HG03196 (cell line): Measurements from ENCODE around the gene TRIM24.
"Not testable (repeated sequence)": the region's sequence is repeated elsewhere in the genome, so short reads cannot be mapped to it uniquely, and the experiment has no call there.

Source experiments
- ATAC-seq: cut with Tn5 transposase; IDR thresholded peaks from one replicate; pipeline ENCODE4 v1.9.1; 2021; ENCODE audit not compliant: unreplicated experiment

TRIM24 gene

DNA sequence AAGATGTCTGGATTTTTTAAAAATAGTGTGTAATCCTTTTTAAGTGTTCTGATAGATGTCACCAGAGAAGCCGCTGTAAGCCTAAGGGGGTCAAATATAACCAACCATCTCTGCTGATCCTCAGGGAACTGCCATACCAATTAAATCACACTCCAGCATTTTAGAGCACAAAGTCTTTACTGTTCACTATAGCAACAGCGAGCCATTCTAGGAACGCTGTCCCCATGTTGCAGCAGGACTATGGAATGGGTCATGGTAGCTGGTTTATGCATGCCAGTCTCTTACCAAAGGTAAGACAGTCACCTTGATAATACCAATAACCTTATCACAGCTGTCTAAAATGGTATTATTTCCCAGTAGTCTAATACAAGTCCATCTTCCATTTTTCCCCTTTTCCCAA lies 33.5 kb downstream of the TRIM24 start:
- ATAC-seq, result no peak

DNA sequence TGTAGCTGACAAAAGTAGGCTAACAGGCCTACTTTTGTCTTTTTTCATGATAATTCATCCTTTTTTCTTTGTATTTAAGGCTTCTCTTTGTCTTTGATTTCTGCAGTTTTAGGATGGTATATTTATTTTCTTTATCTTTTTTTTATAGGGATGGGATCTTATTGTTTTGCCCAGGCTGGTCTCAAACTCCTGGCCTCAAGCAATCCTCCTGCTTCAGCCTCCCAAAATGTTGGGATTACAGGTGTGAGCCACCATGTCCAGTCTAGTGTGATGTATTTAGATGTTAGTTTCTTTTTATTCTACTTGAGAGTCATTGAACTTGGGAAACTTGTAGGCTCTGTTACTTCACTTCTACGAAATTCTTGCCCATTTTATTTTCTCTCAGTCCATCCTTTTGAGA lies 35.4 kb downstream of the TRIM24 start:
- no peak for ATAC-seq

DNA sequence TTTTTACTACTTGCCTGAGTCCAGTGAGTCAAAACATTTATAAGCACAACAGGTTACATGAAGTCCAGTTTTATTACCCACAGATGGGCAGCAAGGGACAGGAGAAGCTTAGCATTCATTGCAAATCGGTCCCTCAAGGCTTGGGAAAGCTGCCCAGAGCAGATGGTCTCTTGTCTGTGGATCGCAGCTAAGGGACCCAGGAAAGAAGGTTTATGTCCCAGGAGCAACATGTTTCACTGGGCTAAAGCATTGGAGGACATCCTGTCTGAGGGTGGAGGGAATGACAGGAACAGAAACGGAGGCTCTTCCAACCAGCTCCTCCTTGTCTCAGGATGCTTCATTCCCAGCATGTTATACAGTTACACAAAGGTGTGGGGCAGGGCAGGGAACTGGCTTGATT lies 39.3 kb downstream of the TRIM24 start:
- ATAC-seq, result no peak

DNA sequence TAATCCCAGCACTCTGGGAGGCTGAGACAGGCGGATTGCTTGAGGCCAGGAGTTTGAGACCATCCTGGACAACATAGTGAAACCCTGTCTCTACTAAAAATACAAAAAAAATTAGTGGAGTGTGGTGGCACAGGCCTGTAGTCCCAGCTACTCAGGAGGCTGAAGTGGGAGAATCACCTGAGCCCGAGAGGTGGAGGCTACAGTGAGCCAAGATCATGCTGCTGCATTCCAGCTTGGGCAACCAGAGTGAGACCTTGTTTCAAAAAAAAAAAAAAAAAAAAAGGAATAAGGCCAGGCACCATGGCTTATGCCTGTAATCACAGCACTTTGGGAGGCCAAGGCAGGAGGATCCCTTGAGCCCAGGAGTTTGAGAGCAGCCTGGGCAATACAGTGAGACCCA lies 40.2 kb downstream of the TRIM24 start:
- ATAC-seq, result not testable (repeated sequence)

DNA sequence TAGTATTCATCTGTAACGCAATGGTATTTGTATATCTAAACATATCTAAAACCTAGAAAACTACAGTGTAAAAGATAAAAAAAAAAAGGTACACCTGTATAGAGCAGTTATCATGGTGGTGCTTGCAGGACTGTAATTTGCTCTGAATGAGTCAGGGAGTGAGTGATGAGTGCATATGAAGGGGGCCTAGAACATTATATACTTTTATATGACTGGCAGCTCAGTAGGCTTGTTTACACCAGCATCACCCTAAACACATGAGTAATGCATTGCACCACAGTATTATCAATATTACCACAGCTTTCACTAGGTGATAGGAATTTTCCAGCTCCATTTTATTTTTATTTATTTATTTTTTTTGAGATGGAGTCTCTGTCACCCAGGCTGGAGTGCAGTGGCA lies 40.8 kb downstream of the TRIM24 start:
- no peak for ATAC-seq

DNA sequence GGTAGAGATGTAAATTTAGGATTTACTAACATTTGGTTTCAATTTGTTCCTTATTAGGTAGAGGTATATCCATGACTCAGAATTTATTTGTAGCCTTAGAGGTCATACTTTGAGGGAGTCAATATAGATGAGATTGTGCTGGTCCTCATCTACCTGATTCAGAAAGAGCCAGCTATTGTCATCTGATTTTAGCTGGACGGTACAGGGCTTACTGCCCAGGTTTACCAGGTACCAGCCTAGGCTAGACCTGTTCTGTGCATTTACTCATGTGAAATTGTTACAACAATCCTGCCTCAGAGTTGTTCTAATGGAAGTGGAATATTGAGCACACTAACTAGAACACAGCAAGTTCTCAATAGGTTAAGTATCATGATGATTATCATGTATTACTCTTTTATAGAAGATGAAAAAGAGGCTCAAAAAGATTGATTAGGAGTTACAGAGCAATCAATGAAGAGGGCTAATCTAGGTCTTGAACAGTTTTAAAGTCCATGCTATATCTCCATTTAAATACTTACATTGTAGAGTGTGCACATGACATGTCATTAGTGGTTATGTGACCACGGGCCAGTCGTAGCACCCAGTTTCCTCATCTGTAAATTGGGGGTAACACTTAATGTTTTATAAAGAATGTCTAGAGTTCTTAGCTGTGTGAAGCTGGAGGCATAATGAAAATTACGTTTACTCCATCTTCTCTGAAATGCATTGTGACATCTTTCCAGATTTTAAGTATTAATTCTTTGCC lies 42.1 kb downstream of the TRIM24 start:
- no peak for ATAC-seq

DNA sequence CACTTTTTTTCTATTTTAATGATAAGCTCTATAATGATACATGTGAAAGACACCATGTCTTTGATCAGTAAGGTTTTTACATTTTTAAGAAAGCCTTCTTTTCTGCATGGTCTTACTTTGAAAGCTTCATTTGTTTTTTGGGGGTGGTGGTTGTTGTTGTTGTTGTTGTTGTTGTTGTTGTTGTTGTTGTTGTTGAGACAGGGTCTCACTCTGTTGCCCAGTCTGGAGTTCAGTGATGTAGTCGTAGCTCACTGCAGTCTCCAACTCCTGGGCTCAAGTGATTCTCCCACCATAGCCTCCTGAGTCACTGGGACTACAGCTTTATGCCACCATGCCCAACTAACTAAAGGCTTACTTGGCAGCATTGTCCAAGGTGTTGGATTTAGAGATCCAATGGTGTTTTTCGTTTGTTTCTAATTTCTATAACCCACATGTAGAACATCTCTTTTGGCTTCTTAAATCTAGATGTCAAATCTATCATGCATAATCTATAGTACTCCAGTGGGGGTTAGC lies 45.4 kb downstream of the TRIM24 start:
- ATAC-seq, result no peak

DNA sequence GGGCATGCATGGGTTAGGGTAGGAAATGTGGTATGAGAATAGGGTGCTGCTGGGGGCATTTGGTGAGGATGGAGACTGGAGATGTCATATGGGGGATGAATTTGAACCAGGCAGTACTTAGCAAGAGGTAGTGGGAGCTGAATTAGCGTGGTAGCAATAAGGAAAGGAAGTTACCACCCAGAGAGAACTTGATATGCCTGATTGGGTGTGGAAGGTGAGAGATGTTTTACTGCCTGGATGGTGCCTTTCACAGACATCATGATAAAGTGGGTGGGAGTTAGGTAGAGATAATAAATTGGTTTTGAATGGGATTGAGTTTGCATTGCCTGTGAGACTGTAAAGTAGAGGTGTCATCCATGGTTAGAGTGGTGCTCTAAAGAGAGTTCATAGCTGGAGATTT lies 46.7 kb downstream of the TRIM24 start:
- ATAC-seq, result no peak

DNA sequence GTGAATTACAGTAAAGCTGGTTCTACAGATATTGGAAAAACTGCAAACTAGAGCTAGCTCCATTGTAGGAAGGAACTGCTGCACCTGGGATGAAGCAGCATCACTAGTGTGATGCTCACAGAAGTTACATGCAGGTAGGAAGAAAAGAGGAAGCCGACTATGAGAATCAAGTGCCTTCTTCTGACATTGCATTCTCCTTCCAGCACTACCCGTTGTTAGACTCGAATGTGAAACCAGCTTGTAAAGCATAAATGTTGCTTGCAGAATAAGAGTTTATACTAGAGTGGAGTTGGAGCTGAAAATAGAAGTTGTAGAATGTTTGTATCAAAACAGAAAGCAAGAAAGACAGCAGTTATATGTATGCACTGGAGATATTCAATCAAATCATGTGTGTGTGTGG lies 49.9 kb downstream of the TRIM24 start:
- ATAC-seq, result no peak

DNA sequence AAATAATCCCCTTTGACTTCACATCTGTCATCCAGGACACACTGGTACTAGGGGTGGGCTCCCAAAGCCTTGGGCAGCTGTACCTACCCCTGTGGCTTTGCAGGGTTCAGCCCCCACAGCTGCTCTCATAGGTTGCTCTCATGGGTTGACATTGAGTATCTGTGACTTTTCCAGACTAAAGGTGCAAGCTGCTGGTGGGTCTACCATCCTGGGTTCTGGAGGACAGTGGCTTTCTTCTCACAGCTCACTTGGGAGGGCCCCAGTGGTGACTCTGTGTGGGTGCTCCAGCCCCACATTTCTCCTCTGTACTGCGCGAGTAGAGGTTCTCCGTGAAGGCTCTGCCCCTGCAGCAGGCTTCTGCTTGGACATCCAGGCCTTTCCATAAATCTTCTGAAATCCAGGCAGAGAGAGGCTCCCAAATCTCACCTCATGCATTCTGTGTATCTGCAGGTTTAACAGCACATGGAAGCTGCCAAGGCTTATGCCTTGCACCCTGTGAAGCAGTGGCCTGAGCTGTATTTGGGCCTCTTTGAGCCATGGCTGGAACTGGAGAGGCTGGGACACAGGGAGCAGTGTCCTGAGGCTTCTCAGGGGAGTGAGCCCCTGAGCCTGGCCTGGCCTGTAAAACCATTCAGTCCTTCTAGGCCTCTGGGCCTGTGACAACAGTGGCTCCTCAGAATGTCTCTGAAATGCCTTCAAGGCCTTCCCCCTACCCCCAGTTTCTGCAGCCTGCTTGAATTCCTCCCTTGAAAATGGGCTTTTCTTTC lies 52.2 kb downstream of the TRIM24 start:
- no peak for ATAC-seq

DNA sequence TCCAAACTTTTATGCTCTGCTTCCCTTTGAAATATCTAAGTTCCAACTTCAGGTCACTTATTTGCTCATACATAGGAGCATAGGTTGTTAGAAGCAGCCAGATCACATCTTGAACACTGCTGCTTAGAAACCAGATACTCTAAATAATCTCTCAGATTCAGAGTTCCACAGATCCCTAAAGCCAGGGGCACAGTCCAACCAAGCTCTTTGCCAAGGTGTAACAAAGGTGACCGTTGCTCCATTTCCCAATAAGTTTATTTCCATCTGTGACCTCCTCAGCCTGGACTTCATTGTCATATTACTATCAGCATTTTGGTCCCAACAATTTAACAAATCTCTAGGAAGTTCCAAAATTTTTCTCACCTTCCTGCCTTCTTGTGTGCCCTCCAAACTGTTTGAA lies 52.8 kb downstream of the TRIM24 start:
- no peak for ATAC-seq

DNA sequence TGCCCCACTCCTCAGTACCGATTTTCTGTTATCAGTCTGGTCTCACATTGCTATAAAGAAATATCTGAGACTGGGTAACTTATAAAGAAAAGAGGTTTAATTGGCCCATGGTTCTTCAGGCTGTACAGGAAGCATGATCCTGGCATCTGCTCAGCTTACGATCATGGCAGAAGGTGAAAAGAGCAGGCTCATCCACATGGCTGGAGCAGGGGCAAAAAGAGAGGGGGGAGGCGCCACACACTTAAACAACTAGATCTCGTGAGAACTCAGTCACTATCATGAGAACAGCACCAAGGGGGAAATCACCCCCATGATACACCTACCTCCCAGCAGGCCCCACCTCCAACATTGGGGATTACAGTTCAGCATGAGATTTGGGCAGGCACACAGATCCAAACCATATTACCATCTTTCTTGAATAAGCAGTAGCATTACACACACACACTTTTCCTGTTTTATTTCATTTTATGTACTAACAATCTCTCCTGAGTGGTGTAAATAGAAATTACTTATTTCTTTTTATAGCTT lies 53.3 kb downstream of the TRIM24 start:
- no peak for ATAC-seq

DNA sequence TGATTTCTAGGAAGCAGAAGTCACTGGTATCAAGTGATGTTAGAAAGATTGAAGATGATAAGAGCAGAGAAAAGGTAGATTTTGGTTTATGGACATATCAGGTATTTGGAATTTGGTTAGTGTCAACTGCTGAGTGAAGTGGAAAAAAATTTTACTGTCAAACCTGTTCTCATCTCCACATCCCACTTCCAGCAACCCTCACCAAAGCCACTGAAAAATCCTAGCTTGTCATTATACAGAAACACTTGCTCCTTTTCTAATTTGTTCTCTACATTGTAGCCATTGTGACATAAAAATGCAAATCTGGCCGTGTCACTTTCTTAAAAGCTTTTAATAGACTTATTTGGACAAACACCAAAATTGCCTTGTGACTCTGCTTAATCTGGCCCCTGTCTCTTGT lies 54.0 kb downstream of the TRIM24 start:
- no peak for ATAC-seq

DNA sequence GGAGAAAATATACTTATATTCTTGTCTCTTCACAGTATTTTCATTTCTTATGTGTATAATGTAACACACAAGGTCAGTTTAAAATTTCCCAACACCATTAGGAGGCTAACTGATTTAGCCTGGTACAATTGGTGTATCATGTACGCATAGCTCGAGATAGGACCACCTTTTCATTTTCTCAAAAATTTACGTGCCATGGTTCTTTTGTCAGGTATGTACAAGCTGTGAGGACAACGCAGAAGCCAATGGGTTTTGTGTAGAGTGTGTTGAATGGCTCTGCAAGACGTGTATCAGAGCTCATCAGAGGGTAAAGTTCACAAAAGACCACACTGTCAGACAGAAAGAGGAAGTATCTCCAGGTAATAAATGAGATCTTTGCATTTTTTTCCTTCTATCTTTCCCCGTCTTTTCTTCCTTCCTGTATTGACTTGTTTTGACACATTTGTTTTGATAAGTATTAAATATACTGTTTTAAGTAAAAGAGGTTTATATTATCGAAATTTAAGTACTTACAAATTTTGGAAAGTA lies 55.0 kb downstream of the TRIM24 start:
- peak; percentile 55 for ATAC-seq

DNA sequence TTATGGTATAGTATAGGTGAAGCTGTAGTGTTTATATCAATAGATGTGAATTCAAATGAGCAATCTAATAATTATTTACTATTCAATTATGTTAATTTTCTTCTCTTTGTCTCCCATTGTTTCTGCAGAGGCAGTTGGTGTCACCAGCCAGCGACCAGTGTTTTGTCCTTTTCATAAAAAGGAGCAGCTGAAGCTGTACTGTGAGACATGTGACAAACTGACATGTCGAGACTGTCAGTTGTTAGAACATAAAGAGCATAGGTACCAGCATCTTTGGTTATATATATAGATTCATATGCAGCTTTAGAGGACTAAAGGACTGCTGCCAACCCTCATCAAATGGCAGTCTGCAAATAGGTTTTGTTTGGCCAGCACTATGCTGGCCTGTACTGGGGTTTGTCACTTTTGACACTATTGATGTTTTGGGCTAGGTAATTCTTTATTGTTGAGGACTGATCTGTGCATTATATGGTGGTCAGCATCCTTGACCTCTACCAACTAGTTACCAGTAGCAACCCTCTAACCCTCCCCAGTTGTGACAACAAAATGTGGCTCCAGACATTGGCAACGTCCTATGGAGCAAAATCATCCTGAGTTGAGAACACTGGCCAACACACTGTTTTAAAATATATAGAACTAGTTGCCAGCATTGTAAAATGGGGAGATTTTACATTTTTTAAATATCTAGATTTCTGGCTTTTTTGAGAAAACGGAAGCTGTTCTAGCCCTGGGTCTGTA lies 59.2 kb downstream of the TRIM24 start:
- ATAC-seq, result no peak

DNA sequence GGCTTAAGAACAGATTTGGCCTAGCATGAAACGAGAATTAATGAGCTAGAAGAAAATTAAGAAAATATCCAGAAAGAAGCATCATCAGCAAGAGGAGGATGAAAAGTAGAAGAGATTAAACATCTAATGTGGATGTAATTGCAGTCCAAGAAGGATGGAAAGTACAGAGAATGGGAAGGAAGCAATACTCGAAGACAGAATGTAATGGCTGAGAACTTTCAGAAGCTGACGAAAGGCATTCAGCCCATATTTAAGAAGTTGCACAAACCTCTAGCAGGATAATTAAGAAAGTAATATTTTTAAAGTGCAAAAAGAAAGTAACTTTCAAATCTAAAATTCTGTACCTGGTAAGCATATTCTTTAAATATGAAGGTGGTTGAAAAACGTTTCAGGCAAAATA lies 60.7 kb downstream of the TRIM24 start:
- no peak for ATAC-seq

DNA sequence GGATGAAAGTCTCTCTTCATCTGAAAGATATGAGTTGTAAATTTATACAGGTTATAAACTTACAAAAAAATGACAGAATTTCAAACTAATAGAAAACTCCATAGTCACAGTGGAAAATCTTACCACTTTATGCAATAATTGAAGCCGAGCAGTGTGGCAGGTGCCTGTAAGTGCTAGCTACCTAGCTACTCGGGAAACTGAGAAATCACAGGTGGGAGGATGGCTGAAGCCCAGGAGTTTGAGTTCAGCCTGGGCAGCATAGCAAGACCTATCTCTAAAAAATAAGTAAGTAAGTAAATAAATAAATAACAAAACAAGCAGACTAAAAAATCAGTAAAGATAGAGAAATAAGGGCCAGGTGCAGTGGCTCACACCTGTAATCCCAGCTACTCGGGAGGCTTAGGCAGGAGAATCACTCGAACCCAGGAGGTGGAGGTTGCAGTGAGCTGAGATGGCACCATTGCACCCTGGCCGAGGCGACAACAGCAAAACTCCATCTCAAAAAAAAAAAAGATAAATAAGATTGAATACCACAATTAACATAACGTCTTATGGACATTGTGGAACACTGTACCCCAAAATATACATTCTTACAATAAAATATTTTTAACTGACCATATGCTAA lies 61.9 kb downstream of the TRIM24 start:
- no peak for ATAC-seq

DNA sequence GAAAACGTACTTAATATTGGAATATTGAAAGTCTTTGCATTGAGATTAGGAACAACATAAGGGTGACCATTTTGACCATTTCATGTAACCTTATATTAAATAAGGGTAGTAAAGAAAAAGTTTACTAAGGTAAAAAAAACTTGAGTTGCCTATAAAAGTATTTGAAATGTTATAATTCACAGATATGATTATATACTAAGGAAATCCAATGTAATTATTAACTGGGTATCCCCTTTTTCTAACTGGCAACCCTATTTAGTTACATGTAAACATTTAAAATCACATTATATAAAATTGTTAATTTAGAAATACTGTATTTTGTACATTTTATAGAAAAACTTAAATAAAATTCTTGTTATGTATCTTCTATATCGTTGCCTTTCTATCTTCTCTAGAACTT lies 64.2 kb downstream of the TRIM24 start:
- ATAC-seq, result no peak

DNA sequence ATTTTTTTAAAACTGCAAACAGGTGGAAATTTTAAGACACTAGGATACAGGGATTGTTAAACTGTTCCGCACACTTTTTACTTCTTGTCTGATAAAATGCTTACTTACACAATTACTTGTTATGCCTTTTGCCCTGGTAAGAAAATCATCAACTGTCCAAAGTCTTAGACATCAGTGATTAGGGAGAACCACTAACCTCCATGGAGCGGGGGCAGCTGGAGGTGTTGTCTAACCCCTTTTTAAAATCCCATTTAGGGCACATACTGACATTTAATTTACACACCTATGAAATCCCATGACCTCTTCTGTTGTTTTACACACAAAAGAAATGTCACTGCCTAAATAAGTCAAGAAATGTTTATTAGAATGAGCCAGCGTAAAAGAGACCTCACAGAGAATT lies 65.7 kb downstream of the TRIM24 start:
- ATAC-seq, result no peak

DNA sequence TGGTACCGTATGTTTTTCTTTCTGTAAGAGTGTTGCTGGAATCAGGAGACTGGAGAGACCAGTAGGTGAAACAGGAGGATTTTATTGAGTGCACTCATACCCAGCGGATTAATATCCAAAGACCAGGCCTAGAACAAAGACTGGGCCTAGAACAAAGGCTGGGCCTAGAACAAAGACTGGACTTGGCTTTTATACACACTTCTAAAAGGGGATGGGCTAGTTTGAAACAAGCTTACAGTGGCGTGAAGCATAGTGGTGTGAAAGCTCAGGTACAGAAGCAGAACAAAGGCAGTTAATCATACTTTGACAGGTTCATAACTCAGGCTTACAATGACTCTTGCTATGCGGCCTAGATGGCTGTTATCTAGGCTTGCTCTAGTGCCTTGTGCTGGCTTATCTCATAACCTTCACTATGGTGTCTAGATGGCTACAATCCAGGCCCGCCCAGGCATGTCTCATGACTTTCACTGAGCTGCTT lies 67.7 kb downstream of the TRIM24 start:
- no peak for ATAC-seq

DNA sequence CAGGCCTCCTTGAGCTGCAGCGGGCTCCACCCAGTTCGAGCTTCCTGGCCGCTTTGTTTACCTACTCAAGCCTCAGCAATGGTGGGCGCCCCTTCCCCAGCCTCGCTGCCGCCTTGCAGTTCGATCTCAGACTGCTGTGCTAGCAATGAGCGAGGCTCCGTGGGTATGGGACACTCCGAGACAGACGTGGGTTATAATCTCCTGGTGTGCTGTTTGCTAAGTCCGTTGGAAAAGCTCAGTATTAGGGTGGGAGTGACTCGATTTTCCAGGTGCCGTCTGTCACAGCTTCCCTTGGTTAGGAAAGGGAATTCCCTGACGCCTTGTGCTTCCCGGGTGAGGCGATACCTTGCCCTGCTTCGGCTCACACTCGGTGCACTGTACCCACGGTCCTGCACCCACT lies 76.8 kb downstream of the TRIM24 start:
- ATAC-seq, result not testable (repeated sequence)
